Fibroblast of pulmonary artery (primary cell): Measurements from ENCODE around the gene SETDB1.

Experiments
- DNase-seq: peaks from one replicate; pipeline ENCODE4 v3.0.0-alpha.2; 2010; ENCODE audit warnings: low read depth
- H3K4me3 ChIP-seq: replicated peaks from 2 replicates; pipeline ENCODE4 v1.5.1; 2011; ENCODE audit warnings: low read depth, mild to moderate bottlenecking, control low read depth, low read length, moderate library complexity
- TF ChIP-seq, protein P1 (sequence below): IDR thresholded peaks from 2 replicates; pipeline ENCODE4 v1.5.1; 2011; ENCODE audit warnings: mild to moderate bottlenecking, control low read depth, low read length, inconsistent platforms; ENCODE audit errors: missing control alignments

The SETDB1 gene

DNA sequence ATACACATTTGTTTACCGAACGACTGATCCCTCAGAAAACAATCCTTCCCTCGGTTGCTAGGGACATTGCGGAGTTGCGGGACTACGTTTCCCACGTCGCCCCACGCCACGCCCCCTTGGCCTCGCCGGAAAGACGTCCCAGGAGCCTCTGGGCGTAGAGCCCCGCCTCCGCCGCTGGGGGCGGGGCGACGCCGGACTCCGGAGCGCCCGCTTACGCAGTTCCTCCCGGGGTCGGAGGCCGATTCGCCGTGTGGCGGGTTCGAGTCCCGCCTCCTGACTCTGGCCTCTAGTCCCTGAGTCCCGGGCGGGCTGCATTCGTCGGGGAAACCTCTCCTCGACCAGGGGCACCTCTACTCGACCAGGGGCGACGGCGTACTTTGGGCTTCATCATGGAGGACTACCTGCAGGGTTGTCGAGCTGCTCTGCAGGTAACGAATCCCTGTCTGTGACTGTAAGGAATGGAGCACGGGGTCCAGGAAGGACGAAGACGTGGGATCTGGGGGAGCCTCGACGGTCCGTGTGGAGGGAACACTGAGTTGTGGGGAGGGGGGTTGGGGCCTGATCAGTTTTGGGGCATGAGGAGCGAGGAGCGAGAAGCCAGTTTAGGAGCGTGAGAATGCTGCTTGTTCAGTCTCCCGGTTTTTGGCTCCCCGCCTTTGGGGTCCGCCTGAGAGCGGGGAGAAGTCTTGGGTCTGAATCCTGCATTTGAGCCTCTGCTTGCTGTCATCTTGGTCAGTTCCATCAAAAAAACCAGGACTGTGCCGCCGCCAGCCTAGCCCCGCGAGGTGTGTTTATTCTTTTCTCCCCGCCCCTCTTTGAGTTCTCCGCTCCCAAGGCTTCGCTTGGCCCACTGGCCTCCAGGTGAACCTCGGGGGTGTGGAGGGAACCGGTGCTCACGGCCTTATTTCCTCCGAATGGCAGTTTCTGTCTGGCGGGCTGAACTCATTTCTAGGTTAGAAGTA lies 82.4 kb downstream of the SETDB1 start, which contains the start of gene PRUNE1:
Gene PRUNE1 (plus strand): TSS at position 206 of the 962 bp plus-strand sequence. CDS start 184 bp downstream, at position 390.
- H3K4me3 ChIP-seq = peak within 1 kb of the TSS; percentile 98
- peak; percentile 99 for DNase-seq
- TF ChIP-seq, protein P1, sequence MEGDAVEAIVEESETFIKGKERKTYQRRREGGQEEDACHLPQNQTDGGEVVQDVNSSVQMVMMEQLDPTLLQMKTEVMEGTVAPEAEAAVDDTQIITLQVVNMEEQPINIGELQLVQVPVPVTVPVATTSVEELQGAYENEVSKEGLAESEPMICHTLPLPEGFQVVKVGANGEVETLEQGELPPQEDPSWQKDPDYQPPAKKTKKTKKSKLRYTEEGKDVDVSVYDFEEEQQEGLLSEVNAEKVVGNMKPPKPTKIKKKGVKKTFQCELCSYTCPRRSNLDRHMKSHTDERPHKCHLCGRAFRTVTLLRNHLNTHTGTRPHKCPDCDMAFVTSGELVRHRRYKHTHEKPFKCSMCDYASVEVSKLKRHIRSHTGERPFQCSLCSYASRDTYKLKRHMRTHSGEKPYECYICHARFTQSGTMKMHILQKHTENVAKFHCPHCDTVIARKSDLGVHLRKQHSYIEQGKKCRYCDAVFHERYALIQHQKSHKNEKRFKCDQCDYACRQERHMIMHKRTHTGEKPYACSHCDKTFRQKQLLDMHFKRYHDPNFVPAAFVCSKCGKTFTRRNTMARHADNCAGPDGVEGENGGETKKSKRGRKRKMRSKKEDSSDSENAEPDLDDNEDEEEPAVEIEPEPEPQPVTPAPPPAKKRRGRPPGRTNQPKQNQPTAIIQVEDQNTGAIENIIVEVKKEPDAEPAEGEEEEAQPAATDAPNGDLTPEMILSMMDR = no peak

DNA sequence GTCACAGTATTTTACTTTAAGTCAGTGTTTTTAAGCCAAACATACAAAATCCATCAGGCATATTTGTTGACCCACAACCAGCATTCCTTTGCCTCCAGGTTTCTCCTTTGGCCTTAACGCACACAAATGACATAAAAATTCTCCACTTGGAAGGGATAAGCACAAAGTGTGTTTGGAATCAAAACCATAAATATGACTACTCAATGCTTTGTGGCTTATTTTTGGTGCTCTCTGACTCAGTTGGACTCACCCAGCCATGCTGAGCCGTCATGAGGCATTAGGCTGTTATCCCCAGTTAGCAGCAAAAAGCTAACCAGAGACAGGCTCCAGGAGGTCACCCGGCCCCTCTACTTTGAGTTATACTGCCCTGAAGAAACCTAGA lies 83.0 kb downstream of the SETDB1 start:
- TF ChIP-seq, protein P1 = no peak
- H3K4me3 ChIP-seq = peak overlapping the region; percentile 98
- DNase-seq = no peak

DNA sequence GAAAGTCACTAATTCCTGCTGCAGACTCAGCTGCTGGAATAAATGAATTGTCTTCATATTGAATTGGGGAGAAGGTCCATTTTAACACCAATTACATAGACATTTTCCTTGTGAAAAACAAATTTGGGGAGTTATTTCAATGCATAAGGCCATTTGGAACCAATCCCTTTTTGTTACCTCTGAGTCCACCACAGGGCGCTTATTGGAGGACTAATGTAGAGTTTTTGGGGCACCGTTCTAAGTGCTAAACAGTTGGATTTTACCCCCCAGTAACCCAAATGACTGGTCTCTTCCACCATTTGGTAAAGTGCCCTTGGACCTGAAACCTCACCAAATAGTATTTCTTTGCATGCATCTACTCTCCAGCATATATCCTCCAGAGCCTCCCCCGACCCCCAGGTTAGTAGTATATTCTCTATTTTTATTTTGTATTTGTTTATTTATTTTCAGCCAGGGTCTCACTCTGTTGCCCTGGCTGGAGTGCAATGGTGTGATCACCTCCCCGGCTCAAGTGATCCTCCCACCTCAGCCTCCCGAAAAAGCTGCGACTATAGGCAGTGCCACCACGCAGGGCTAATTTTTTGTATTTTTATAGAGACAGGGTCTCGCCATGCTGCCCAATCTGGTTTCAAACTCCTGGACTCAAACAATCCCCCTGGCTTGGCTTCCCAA lies 83.6 kb downstream of the SETDB1 start:
- TF ChIP-seq, protein P1 = no peak

DNA sequence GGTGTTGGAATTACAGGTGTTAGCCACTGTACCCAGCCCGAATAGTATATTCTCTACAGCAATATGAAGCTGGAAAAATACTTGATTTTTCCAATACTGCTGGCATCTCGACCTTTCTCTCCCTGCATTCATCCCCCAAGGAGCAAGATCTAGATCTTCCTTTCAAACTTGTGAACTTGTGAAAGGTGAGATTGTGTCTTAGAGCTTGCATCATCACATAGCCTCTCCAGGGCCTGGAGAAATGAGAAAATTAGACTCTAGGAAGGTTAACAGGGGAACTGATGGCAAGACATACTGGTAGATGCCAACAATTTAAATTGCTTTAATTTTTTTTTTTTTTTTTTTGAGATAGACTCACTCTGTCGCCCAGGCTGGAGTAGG lies 84.2 kb downstream of the SETDB1 start:
- no peak overlapping the region for H3K4me3 ChIP-seq
- TF ChIP-seq, protein P1 = no peak
- DNase-seq = no peak

More for the DNA sequence above, 83.6 kb downstream of the SETDB1 start:
- DNase-seq = no peak
- peak overlapping the region; percentile 98 for H3K4me3 ChIP-seq

DNA sequence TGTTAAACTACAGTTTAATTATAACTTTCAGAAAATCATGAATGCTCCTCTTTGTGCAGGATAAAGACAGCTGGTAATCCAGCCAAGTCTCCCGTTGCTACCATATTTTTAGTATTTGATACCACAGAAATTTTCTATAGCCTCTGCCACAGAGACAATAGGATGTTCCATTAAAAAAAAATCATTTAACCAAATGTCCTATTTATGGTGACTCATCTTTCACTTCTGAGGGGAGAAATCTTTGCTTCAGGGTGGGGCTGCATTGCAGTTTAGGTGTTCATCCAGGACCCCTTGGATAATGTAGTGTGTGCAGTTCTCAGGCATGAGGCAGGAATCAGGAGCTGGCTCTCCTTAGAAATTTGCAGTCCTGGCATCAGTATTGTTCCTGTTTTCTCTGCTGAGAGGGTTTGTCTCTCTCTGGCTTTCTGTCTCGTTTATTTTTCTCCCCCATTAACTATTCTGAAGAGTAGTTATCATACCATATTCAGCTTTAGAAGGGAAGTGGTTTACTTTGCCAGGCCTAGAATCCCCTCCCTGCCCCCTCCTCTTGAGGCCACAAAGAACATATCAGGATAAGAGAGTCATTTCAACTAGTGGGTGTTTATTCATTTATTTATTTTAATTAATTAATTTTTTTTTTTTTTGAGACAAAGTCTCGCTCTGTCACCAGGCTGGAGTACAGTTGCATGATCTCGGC lies 85.1 kb downstream of the SETDB1 start:
- TF ChIP-seq, protein P1 = no peak
- DNase-seq = no peak
- no peak overlapping the region for H3K4me3 ChIP-seq

DNA sequence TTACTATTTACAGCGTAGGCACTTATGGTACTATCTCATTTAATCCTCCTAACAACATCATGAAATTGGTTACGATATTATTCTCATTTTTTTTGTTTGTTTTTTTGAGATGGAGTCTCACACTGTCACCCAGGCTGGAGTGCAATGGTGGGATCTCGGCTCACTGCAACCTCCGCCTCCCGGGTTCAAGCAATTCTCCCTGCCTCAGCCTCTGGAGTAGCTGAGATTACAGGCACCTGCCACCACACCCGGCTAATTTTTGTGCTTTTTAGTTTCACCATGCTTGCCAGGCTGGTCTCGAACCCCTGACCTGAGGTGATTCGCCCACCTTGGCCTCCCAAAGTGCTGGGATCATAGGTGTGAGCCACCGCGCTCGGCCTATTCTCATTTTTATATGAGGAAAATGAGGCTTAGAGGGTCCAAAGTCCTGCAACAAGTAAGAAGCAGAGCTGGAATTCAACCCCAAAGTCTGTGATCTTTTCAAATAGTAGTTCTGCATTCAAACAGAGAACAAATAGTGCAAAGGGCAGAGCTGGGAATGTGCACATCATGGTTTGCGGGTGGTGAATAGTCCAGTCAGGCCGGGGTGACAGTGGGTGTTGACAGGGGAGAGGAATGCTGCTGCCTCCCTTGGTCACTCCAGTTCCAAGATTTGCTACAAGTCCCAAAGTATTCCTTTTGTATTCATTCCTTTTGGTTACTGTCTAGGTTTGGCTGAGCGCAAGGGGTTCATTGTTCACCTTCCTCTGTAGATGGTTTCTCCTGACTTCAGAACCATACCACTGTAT lies 86.7 kb downstream of the SETDB1 start:
- H3K4me3 ChIP-seq = no peak overlapping the region
- DNase-seq = peak; percentile 56
- TF ChIP-seq, protein P1 = no peak
